HEK293 (cell line): ENCODE measurements around the gene PIM1.

Experiments used
- CTCF ChIA-PET: fragments of 350-600 bp; formaldehyde crosslinking; extraction: SDS; loops from one replicate; lab custom pipeline; 2021; ENCODE audit warnings: antibody characterized with exemption; lab: Yijun Ruan, JAX
- POLR2A ChIA-PET: fragments of 300-600 bp; formaldehyde crosslinking; extraction: SDS; loops from one replicate; lab custom pipeline; 2020; ENCODE audit warnings: antibody characterized with exemption, inconsistent platforms; lab: Yijun Ruan, JAX
- H3K27ac ChIP-seq: fragments of 200-500 bp; sonication (Bioruptor generic); 2 replicates; pipeline ENCODE4 v1.5.1; 2014; ENCODE audit warnings: low read depth, low read length, control low read depth, inconsistent platforms; ENCODE audit errors: extremely low read depth
- H3K36me3 ChIP-seq, 2 experiments: fragments of 200-500 bp in 1 of 2; sonication (Bioruptor generic) in 1 of 2; 1 replicate in 1 of 2; 2 replicates in 1 of 2; pipeline ENCODE4 v1.5.1; 2014 to 2017; ENCODE audit warnings: inconsistent platforms in 2 of 2, low read length in 2 of 2; ENCODE audit not compliant: control insufficient read depth in 2 of 2, insufficient read depth in 1 of 2
- H3K4me1 ChIP-seq: fragments of 200-500 bp; sonication (Bioruptor generic); 2 replicates; pipeline ENCODE4 v1.5.1; 2014; ENCODE audit warnings: mild to moderate bottlenecking, low read length, inconsistent platforms; ENCODE audit not compliant: control insufficient read depth, insufficient read depth
- H3K4me3 ChIP-seq: 2 replicates; pipeline ENCODE4 v1.5.1; 2011; ENCODE audit warnings: low read depth, mild to moderate bottlenecking, control low read depth, low read length, moderate library complexity
- H3K9me3 ChIP-seq: fragments of 200-500 bp; sonication (Bioruptor generic); 2 replicates; pipeline ENCODE4 v1.5.1; 2014; ENCODE audit warnings: low read depth, low read length, inconsistent platforms; ENCODE audit not compliant: control insufficient read depth, insufficient read depth
- GLIS1 ChIP-seq: fragments of 450-650 bp; formaldehyde crosslinking; IDR thresholded peaks from 2 replicates; pipeline ENCODE4 v1.5.1; 2016; ENCODE audit warnings: missing biosample characterization, missing genetic modification characterization
- OSR2 ChIP-seq: fragments of 450-650 bp; formaldehyde crosslinking; IDR thresholded peaks from 2 replicates; pipeline ENCODE4 v1.5.1; 2016; ENCODE audit warnings: missing biosample characterization, missing genetic modification characterization
- ZFP69B ChIP-seq: fragments of 450-650 bp; formaldehyde crosslinking; IDR thresholded peaks from 2 replicates; pipeline ENCODE4 v1.5.1; 2016; ENCODE audit warnings: missing biosample characterization, missing genetic modification characterization
- ZNF140 ChIP-seq: fragments of 450-650 bp; formaldehyde crosslinking; IDR thresholded peaks from 2 replicates; pipeline ENCODE4 v1.5.1; 2016; ENCODE audit warnings: missing biosample characterization, missing genetic modification characterization
- ZNF16 ChIP-seq: fragments of 450-650 bp; formaldehyde crosslinking; IDR thresholded peaks from 2 replicates; pipeline ENCODE4 v1.5.1; 2016; ENCODE audit warnings: low read depth, missing biosample characterization, missing genetic modification characterization
- ZNF341 ChIP-seq: fragments of 450-650 bp; formaldehyde crosslinking; IDR thresholded peaks from 2 replicates; pipeline ENCODE4; 2016; ENCODE audit warnings: low read depth, missing biosample characterization, missing genetic modification characterization
- ZNF416 ChIP-seq: fragments of 450-650 bp; formaldehyde crosslinking; IDR thresholded peaks from 2 replicates; pipeline ENCODE4 v1.5.1; 2016; ENCODE audit warnings: missing biosample characterization, missing genetic modification characterization
- ZNF473 ChIP-seq: fragments of 450-650 bp; formaldehyde crosslinking; IDR thresholded peaks from 2 replicates; pipeline ENCODE4 v1.5.1; 2017; ENCODE audit warnings: missing biosample characterization, missing genetic modification characterization
- ZNF585B ChIP-seq: fragments of 450-650 bp; formaldehyde crosslinking; IDR thresholded peaks from 2 replicates; pipeline ENCODE4 v1.5.1; 2016; ENCODE audit warnings: missing biosample characterization, missing genetic modification characterization
- ZNF600 ChIP-seq: fragments of 450-650 bp; formaldehyde crosslinking; IDR thresholded peaks from 2 replicates; pipeline ENCODE4 v1.5.1; 2016; ENCODE audit warnings: missing biosample characterization, missing genetic modification characterization
- ZNF621 ChIP-seq: fragments of 450-650 bp; formaldehyde crosslinking; IDR thresholded peaks from 2 replicates; pipeline ENCODE4 v1.5.1; 2017; ENCODE audit warnings: missing biosample characterization, missing genetic modification characterization
- ZNF776 ChIP-seq: fragments of 450-650 bp; formaldehyde crosslinking; IDR thresholded peaks from 2 replicates; pipeline ENCODE4 v1.5.0; 2017; ENCODE audit warnings: missing biosample characterization, missing genetic modification characterization, borderline replicate concordance
- ZNF791 ChIP-seq: fragments of 450-650 bp; formaldehyde crosslinking; IDR thresholded peaks from 2 replicates; pipeline ENCODE4 v1.5.1; 2016; ENCODE audit warnings: missing biosample characterization, missing genetic modification characterization
- ZNF792 ChIP-seq: fragments of 450-650 bp; formaldehyde crosslinking; IDR thresholded peaks from 2 replicates; pipeline ENCODE4 v1.5.1; 2016; ENCODE audit warnings: missing biosample characterization, missing genetic modification characterization
- ZNF843 ChIP-seq: fragments of 450-650 bp; formaldehyde crosslinking; IDR thresholded peaks from 2 replicates; pipeline ENCODE4 v1.5.1; 2016; ENCODE audit warnings: missing biosample characterization, missing genetic modification characterization
- ZXDB ChIP-seq: fragments of 450-650 bp; formaldehyde crosslinking; IDR thresholded peaks from 2 replicates; pipeline ENCODE4 v1.5.1; 2016; ENCODE audit warnings: missing biosample characterization, missing genetic modification characterization
- TF ChIP-seq, protein P1 (sequence below): fragments of 450-650 bp; formaldehyde crosslinking; IDR thresholded peaks from 2 replicates; pipeline ENCODE4 v1.5.1; 2016; ENCODE audit warnings: missing biosample characterization, missing genetic modification characterization
- TF ChIP-seq, protein P2 (sequence below): fragments of 450-650 bp; formaldehyde crosslinking; IDR thresholded peaks from 2 replicates; pipeline ENCODE4 v1.5.1; 2016; ENCODE audit warnings: missing biosample characterization, missing genetic modification characterization
- TF ChIP-seq, protein P3 (sequence below): fragments of 450-650 bp; formaldehyde crosslinking; IDR thresholded peaks from 2 replicates; pipeline ENCODE4 v1.5.1; 2016; ENCODE audit warnings: missing biosample characterization, missing genetic modification characterization
- TF ChIP-seq, protein P4 (sequence below): fragments of 450-650 bp; formaldehyde crosslinking; IDR thresholded peaks from 2 replicates; pipeline ENCODE4 v1.5.1; 2016; ENCODE audit warnings: missing biosample characterization, missing genetic modification characterization
- TF ChIP-seq, protein P5 (sequence below): fragments of 450-650 bp; formaldehyde crosslinking; IDR thresholded peaks from 2 replicates; pipeline ENCODE4 v1.5.1; 2016; ENCODE audit warnings: missing biosample characterization, missing genetic modification characterization
- TF ChIP-seq, protein P6 (sequence below): fragments of 450-650 bp; formaldehyde crosslinking; IDR thresholded peaks from 2 replicates; pipeline ENCODE4 v1.5.1; 2016; ENCODE audit warnings: missing biosample characterization, missing genetic modification characterization, borderline replicate concordance
- TF ChIP-seq, protein P7 (sequence below): fragments of 450-650 bp; formaldehyde crosslinking; IDR thresholded peaks from 2 replicates; pipeline ENCODE4 v1.5.1; 2017; ENCODE audit warnings: missing biosample characterization, mild to moderate bottlenecking, missing genetic modification characterization, moderate library complexity

Gene PIM1

DNA sequence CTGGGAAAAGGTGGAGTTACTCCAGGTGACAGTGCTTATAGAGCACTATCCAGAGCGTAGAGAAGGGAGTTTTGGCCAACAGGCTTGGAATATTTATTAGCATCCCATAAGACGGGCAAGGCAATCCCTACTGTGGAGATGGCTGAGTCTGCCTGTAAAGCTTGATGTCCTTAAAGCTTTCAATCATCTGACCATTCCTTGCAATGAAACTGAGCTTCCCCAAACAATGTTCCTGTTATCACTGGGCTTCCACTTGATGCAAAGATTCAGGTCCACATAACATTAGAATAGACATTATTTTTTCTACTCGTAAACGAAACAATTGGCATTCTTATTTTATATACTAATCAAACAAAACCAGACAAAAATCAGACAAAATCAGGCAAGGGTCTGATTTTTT, 48.4 kb upstream of the PIM1 start:
- H3K9me3 ChIP-seq, result no peaks in the 10 kb centered on the region
- TF ChIP-seq ZNF16 (no peak), ZNF776 (tag by site-specific recombination) (no peak), ZNF843 (tag by site-specific recombination) (no peak), ZXDB (tag by site-specific recombination) (no peak), ZNF600 (tag by site-specific recombination) (no peak), ZNF585B (tag by site-specific recombination) (no peak), ZNF473 (tag by site-specific recombination) (no peak)
- TF ChIP-seq, protein P1, sequence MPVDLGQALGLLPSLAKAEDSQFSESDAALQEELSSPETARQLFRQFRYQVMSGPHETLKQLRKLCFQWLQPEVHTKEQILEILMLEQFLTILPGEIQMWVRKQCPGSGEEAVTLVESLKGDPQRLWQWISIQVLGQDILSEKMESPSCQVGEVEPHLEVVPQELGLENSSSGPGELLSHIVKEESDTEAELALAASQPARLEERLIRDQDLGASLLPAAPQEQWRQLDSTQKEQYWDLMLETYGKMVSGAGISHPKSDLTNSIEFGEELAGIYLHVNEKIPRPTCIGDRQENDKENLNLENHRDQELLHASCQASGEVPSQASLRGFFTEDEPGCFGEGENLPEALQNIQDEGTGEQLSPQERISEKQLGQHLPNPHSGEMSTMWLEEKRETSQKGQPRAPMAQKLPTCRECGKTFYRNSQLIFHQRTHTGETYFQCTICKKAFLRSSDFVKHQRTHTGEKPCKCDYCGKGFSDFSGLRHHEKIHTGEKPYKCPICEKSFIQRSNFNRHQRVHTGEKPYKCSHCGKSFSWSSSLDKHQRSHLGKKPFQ (tag by site-specific recombination), result no peak
- TF ChIP-seq, protein P2, sequence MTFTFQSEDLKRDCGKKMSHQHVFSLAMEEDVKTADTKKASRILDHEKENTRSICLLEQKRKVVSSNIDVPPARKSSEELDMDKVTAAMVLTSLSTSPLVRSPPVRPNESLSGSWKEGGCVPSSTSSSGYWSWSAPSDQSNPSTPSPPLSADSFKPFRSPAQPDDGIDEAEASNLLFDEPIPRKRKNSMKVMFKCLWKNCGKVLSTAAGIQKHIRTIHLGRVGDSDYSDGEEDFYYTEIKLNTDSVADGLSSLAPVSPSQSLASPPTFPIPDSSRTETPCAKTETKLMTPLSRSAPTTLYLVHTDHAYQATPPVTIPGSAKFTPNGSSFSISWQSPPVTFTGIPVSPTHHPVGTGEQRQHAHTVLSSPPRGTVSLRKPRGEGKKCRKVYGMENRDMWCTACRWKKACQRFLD (tag by site-specific recombination), result no peak
- TF ChIP-seq, all 188 proteins: peak for 0
- Histone ChIP-seq H3K36me3 (no peaks in the 10 kb centered on the region), H3K4me3 (no peak overlapping the region), H3K4me1 (peaks cover 8% of the 10 kb centered on the region), H3K27ac (no peak overlapping the region)
- ChIA-PET CTCF (interaction anchor here (0.6 to 1.1 kb wide), 4 partner anchors 16 to 234 kb away, joined by 3 to 4 read pairs (median 4); no protein-coding TSS in a partner anchor), POLR2A (no interaction called here)

DNA sequence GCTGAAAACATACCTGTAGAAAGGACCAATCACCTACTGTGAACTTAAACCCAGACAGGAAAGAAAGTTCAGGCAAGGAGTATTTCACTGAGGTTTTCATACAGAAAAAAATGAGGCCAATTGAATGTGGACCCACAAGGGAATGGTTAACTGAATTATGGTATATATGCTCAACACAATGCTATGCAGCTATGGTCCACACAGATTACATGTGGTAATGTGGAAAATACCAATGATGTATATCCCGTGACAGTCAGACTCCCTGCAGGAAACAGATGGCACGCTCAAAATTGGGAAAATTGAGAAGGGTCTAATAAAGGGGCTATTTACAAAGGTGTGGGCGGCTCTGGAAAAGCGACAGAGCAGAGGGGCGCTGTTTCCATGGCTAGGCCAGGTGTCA, 47.1 kb upstream of the PIM1 start:
- H3K4me3 ChIP-seq, result no peak overlapping the region
- H3K36me3 ChIP-seq, result no peaks in the 10 kb centered on the region
- POLR2A ChIA-PET, result interaction anchor here (0.6 kb wide), 1 partner anchor 75 kb away, joined by 3 read pairs; no protein-coding TSS in a partner anchor
- H3K27ac ChIP-seq, result no peak overlapping the region
- peaks cover 14% of the 10 kb centered on the region for H3K4me1 ChIP-seq
- CTCF ChIA-PET, result interaction anchor here (0.7 to 1.2 kb wide), 2 partner anchors 21 to 72 kb away, joined by 3 to 4 read pairs; no protein-coding TSS in a partner anchor
- no peaks in the 10 kb centered on the region for H3K9me3 ChIP-seq
- TF ChIP-seq ZNF600 (tag by site-specific recombination) (no peak), OSR2 (tag by site-specific recombination) (no peak), ZNF791 (no peak), ZNF416 (tag by site-specific recombination) (no peak), ZFP69B (tag by site-specific recombination) (no peak), GLIS1 (tag by site-specific recombination) (no peak), ZNF621 (no peak), ZNF792 (tag by site-specific recombination) (no peak), ZNF341 (tag by site-specific recombination) (no peak), ZNF140 (tag by site-specific recombination) (no peak)
- TF ChIP-seq, protein P3, sequence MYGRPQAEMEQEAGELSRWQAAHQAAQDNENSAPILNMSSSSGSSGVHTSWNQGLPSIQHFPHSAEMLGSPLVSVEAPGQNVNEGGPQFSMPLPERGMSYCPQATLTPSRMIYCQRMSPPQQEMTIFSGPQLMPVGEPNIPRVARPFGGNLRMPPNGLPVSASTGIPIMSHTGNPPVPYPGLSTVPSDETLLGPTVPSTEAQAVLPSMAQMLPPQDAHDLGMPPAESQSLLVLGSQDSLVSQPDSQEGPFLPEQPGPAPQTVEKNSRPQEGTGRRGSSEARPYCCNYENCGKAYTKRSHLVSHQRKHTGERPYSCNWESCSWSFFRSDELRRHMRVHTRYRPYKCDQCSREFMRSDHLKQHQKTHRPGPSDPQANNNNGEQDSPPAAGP (tag by site-specific recombination), result no peak
- TF ChIP-seq, protein P4, sequence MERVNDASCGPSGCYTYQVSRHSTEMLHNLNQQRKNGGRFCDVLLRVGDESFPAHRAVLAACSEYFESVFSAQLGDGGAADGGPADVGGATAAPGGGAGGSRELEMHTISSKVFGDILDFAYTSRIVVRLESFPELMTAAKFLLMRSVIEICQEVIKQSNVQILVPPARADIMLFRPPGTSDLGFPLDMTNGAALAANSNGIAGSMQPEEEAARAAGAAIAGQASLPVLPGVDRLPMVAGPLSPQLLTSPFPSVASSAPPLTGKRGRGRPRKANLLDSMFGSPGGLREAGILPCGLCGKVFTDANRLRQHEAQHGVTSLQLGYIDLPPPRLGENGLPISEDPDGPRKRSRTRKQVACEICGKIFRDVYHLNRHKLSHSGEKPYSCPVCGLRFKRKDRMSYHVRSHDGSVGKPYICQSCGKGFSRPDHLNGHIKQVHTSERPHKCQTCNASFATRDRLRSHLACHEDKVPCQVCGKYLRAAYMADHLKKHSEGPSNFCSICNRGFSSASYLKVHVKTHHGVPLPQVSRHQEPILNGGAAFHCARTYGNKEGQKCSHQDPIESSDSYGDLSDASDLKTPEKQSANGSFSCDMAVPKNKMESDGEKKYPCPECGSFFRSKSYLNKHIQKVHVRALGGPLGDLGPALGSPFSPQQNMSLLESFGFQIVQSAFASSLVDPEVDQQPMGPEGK (tag by site-specific recombination), result no peak
- TF ChIP-seq, protein P5, sequence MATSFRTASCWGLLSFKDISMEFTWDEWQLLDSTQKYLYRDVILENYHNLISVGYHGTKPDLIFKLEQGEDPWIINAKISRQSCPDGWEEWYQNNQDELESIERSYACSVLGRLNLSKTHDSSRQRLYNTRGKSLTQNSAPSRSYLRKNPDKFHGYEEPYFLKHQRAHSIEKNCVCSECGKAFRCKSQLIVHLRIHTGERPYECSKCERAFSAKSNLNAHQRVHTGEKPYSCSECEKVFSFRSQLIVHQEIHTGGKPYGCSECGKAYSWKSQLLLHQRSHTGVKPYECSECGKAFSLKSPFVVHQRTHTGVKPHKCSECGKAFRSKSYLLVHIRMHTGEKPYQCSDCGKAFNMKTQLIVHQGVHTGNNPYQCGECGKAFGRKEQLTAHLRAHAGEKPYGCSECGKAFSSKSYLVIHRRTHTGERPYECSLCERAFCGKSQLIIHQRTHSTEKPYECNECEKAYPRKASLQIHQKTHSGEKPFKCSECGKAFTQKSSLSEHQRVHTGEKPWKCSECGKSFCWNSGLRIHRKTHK, result no peak
- TF ChIP-seq, protein P6, sequence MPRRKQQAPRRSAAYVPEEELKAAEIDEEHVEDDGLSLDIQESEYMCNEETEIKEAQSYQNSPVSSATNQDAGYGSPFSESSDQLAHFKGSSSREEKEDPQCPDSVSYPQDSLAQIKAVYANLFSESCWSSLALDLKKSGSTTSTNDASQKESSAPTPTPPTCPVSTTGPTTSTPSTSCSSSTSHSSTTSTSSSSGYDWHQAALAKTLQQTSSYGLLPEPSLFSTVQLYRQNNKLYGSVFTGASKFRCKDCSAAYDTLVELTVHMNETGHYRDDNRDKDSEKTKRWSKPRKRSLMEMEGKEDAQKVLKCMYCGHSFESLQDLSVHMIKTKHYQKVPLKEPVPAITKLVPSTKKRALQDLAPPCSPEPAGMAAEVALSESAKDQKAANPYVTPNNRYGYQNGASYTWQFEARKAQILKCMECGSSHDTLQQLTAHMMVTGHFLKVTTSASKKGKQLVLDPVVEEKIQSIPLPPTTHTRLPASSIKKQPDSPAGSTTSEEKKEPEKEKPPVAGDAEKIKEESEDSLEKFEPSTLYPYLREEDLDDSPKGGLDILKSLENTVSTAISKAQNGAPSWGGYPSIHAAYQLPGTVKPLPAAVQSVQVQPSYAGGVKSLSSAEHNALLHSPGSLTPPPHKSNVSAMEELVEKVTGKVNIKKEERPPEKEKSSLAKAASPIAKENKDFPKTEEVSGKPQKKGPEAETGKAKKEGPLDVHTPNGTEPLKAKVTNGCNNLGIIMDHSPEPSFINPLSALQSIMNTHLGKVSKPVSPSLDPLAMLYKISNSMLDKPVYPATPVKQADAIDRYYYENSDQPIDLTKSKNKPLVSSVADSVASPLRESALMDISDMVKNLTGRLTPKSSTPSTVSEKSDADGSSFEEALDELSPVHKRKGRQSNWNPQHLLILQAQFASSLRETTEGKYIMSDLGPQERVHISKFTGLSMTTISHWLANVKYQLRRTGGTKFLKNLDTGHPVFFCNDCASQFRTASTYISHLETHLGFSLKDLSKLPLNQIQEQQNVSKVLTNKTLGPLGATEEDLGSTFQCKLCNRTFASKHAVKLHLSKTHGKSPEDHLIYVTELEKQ (tag by site-specific recombination), result no peak
- TF ChIP-seq, protein P7, sequence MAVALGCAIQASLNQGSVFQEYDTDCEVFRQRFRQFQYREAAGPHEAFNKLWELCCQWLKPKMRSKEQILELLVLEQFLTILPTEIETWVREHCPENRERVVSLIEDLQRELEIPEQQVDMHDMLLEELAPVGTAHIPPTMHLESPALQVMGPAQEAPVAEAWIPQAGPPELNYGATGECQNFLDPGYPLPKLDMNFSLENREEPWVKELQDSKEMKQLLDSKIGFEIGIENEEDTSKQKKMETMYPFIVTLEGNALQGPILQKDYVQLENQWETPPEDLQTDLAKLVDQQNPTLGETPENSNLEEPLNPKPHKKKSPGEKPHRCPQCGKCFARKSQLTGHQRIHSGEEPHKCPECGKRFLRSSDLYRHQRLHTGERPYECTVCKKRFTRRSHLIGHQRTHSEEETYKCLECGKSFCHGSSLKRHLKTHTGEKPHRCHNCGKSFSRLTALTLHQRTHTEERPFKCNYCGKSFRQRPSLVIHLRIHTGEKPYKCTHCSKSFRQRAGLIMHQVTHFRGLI, result no peak
